Measurements from ENCODE around the gene GUCA1A. TPM values are rescaled to one million over a fixed set of nuclear protein-coding genes. Genes with fewer than 3 reads are reported as not detected.

GUCA1A gene
- total and polyA plus RNA-seq, 2 of the 4 experiments (the other 2 are of a cell fraction), result 0.18 to 0.32 TPM

GRCh38 chr6:42123379-42124103 lies 49.6 kb upstream of the GUCA1A start:
- ATAC-seq (ENCODE audit: low read depth) (no peak), DNase-seq (no peak)
- H2AK5ac ChIP-seq (ENCODE audit: low read depth, low read length), result no peak overlapping the region
- H3K79me1 ChIP-seq (ENCODE audit: low read depth in 1 of 2, low read length in 2 of 2), result peaks cover 0 to 10% of the 10 kb centered on the region in 2 experiments; a peak in 2 of 4 replicates
- TF ChIP-seq, protein P1, sequence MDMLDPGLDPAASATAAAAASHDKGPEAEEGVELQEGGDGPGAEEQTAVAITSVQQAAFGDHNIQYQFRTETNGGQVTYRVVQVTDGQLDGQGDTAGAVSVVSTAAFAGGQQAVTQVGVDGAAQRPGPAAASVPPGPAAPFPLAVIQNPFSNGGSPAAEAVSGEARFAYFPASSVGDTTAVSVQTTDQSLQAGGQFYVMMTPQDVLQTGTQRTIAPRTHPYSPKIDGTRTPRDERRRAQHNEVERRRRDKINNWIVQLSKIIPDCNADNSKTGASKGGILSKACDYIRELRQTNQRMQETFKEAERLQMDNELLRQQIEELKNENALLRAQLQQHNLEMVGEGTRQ (IDR thresholded peaks at IDR 0.05; ENCODE audit: low read depth, low read length), result no peak
- no peak for TF ChIP-seq RAD21 (IDR thresholded peaks at IDR 0.05; ENCODE audit: low read length)
- no peak for TF ChIP-seq RFX5 (IDR thresholded peaks at IDR 0.05; ENCODE audit: low read depth, low read length)
- no peak for TF ChIP-seq MAFK (IDR thresholded peaks at IDR 0.05; ENCODE audit: low read depth, low read length)
- no peak for TF ChIP-seq MAZ (IDR thresholded peaks at IDR 0.05; ENCODE audit: borderline replicate concordance, low read depth, low read length)
- TF ChIP-seq MXI1 (IDR thresholded peaks at IDR 0.05; ENCODE audit: borderline replicate concordance, low read depth, low read length), result no peak
- TF ChIP-seq FOS (IDR thresholded peaks at IDR 0.05; ENCODE audit: low read depth, low read length), result no peak
- no peak for TF ChIP-seq CHD1 (IDR thresholded peaks at IDR 0.05; ENCODE audit: low read depth, low read length)
- TF ChIP-seq SMC3 (IDR thresholded peaks at IDR 0.05; ENCODE audit: low read depth, low read length), result no peak
- TF ChIP-seq RCOR1 (IDR thresholded peaks at IDR 0.05; ENCODE audit: insufficient replicate concordance, low read length), result no peak
- TF ChIP-seq CEBPB (IDR thresholded peaks at IDR 0.05; ENCODE audit: low read depth, low read length), result no peak
- no peak for TF ChIP-seq NFE2L2 (IDR thresholded peaks at IDR 0.05; ENCODE audit: low read depth, low read length)
- WGBS, 2 experiments (ENCODE audit: extremely low coverage in 2 of 2, insufficient read length in 1 of 2), result no CpG with 5 or more reads among the region's 11 CpGs
- H2BK20ac ChIP-seq (ENCODE audit: low read depth, low read length), result no peak overlapping the region
- H3K4me2 ChIP-seq (ENCODE audit: low read depth, low read length), result no peak overlapping the region
- no peaks in the 10 kb centered on the region for H3K9me3 ChIP-seq (ENCODE audit: control insufficient read depth, insufficient read depth, low read length)
- H2AK9ac ChIP-seq (replicated peaks; ENCODE audit: low read depth, low read length, poor library complexity), result peak overlapping the region; percentile 65
- dilution Hi-C loops (cut with HindIII; ENCODE audit: low sequenced_read_pairs, unreplicated experiment), result no loop called here
- H4K20me1 ChIP-seq (ENCODE audit: insufficient read depth, low read length), result no peaks in the 10 kb centered on the region
- H3K18ac ChIP-seq (ENCODE audit: low read depth, low read length), result no peak overlapping the region
- H2BK15ac ChIP-seq (ENCODE audit: low read depth, low read length), result no peak overlapping the region
- BruUV-seq (replicated peaks), result no TSS peak
- peaks cover 13% of the 10 kb centered on the region for H3K4me1 ChIP-seq (ENCODE audit: control insufficient read depth, insufficient read depth, low read length)
- H4K8ac ChIP-seq (ENCODE audit: low read depth in 2 of 2, low read length in 2 of 2), result no peak overlapping the region
- no peak overlapping the region for H4K91ac ChIP-seq (ENCODE audit: insufficient read depth, low read depth, low read length)
- no peak overlapping the region for H3K4ac ChIP-seq (ENCODE audit: low read depth, low read length)
- H3K9ac ChIP-seq (ENCODE audit: low read depth, low read length), result no peak overlapping the region
- no peak overlapping the region for H2BK120ac ChIP-seq (ENCODE audit: low read depth, low read length)
- no peaks in the 10 kb centered on the region for H3K27me3 ChIP-seq (ENCODE audit: control insufficient read depth, insufficient read depth, low read length)
- no peak overlapping the region for H3K56ac ChIP-seq (ENCODE audit: extremely low read depth, insufficient read depth, low read length)
- in situ Hi-C loops (cut with MboI; ENCODE audit: low sequenced_read_pairs), result no loop called here
- POLR2A ChIA-PET (ENCODE audit: unreplicated experiment), result no interaction called here
- H3K36me3 ChIP-seq (ENCODE audit: control insufficient read depth, insufficient read depth, low read length), result peaks cover 2% of the 10 kb centered on the region; the same call in 1 of the 2 replicates
- no peak overlapping the region for H3K14ac ChIP-seq (replicated peaks; ENCODE audit: low read depth, low read length)
- no peak overlapping the region for H2BK5ac ChIP-seq (ENCODE audit: low read depth, low read length, poor library complexity, severe bottlenecking)
- CTCF ChIA-PET, result interaction anchor here (1.4 kb wide), 1 partner anchor 16 kb away, joined by 3 read pairs; no protein-coding TSS in a partner anchor
- no peak overlapping the region for H4K5ac ChIP-seq (ENCODE audit: low read depth, low read length)
- intact Hi-C loops (cut with micrococcal nuclease), result no loop called here
- H3K27ac ChIP-seq (ENCODE audit: insufficient read depth, low read length), result no peak overlapping the region
- peaks cover 15% of the 10 kb centered on the region for H3K9me1 ChIP-seq (ENCODE audit: insufficient read depth, low read length)
- H3K4me3 ChIP-seq (ENCODE audit: insufficient read depth, low read depth, low read length), result no peak overlapping the region
- no peak overlapping the region for H2AFZ ChIP-seq (replicated peaks; ENCODE audit: low read length, poor library complexity)
- no peak overlapping the region for H3K23ac ChIP-seq (ENCODE audit: low read depth, low read length)

Data from IMR-90 (cell line).